Measurements from ENCODE around the gene RFX7.

RFX7 gene

DNA sequence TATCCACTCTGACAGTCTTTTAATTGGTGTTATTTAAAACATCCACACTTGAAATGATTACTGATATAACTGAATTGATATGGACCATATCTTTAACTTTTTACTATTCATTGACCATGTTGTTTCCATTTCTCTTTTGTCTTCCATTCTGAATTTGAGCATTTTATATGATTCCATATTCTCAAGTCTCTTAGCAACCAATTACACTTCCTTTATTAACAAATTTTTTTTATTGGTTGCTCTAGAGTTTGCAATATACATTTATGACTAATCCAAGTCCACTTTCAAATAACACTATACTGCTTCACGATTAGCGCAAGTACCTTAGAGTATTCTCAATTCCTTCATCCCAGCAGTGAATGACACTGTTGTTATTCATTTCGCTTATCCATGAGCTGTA lies 16.4 kb downstream of the RFX7 start:
- TF ChIP-seq FOXM1 (IDR thresholded peaks at IDR 0.05; ENCODE audit: borderline replicate concordance, low read depth) (no peak), USF1 (IDR thresholded peaks at IDR 0.05) (no peak), RAD21 (IDR thresholded peaks at IDR 0.05; ENCODE audit: low read depth) (no peak), TCF12 (IDR thresholded peaks at IDR 0.05; ENCODE audit: low read depth) (no peak)

DNA sequence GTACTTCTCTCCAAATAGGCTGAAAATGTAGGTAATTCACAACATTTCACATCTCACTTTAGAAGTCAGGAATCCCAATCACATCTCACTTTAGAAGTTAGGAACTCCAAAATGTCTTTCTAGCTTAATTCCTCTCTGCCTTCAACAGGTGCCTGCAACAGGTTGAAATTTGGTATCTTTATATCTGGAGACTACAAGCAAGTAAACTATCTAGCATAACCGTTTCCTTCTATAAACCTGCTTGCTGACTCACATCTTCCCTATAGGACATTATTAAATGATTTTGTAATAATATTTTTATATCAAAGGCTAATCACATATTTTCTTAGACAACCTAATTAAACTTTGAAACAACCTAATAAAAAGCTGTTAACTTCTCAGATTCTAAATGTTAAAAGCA lies 18.2 kb downstream of the RFX7 start:
- TF ChIP-seq NFIC (IDR thresholded peaks at IDR 0.05) = no peak
- TF ChIP-seq TEAD4 (IDR thresholded peaks at IDR 0.05) = no peak
- no peak for TF ChIP-seq ZBTB7A (IDR thresholded peaks at IDR 0.05; ENCODE audit: low read depth)
- no peak for TF ChIP-seq TCF12 (IDR thresholded peaks at IDR 0.05; ENCODE audit: low read depth)
- no peak for TF ChIP-seq RAD21 (IDR thresholded peaks at IDR 0.05; ENCODE audit: low read depth)
- no peak for TF ChIP-seq YY1 (IDR thresholded peaks at IDR 0.05; ENCODE audit: low read depth)
- TF ChIP-seq EP300 (IDR thresholded peaks at IDR 0.05; ENCODE audit: borderline replicate concordance) = no peak
- TF ChIP-seq, protein P1, sequence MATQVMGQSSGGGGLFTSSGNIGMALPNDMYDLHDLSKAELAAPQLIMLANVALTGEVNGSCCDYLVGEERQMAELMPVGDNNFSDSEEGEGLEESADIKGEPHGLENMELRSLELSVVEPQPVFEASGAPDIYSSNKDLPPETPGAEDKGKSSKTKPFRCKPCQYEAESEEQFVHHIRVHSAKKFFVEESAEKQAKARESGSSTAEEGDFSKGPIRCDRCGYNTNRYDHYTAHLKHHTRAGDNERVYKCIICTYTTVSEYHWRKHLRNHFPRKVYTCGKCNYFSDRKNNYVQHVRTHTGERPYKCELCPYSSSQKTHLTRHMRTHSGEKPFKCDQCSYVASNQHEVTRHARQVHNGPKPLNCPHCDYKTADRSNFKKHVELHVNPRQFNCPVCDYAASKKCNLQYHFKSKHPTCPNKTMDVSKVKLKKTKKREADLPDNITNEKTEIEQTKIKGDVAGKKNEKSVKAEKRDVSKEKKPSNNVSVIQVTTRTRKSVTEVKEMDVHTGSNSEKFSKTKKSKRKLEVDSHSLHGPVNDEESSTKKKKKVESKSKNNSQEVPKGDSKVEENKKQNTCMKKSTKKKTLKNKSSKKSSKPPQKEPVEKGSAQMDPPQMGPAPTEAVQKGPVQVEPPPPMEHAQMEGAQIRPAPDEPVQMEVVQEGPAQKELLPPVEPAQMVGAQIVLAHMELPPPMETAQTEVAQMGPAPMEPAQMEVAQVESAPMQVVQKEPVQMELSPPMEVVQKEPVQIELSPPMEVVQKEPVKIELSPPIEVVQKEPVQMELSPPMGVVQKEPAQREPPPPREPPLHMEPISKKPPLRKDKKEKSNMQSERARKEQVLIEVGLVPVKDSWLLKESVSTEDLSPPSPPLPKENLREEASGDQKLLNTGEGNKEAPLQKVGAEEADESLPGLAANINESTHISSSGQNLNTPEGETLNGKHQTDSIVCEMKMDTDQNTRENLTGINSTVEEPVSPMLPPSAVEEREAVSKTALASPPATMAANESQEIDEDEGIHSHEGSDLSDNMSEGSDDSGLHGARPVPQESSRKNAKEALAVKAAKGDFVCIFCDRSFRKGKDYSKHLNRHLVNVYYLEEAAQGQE (IDR thresholded peaks at IDR 0.05; ENCODE audit: low read depth) = no peak
- TF ChIP-seq, protein P2, sequence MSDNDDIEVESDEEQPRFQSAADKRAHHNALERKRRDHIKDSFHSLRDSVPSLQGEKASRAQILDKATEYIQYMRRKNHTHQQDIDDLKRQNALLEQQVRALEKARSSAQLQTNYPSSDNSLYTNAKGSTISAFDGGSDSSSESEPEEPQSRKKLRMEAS (IDR thresholded peaks at IDR 0.05) = no peak
- TF ChIP-seq CEBPB (IDR thresholded peaks at IDR 0.05) = no peak
- no peak for TF ChIP-seq TAF1 (IDR thresholded peaks at IDR 0.05; ENCODE audit: low read depth)
- TF ChIP-seq EGR1 (IDR thresholded peaks at IDR 0.05) = no peak
- no peak for TF ChIP-seq USF1 (IDR thresholded peaks at IDR 0.05)
- no peak for TF ChIP-seq CREB1 (IDR thresholded peaks at IDR 0.05; ENCODE audit: low read depth)
- no peak for TF ChIP-seq FOXM1 (IDR thresholded peaks at IDR 0.05; ENCODE audit: borderline replicate concordance, low read depth)

DNA sequence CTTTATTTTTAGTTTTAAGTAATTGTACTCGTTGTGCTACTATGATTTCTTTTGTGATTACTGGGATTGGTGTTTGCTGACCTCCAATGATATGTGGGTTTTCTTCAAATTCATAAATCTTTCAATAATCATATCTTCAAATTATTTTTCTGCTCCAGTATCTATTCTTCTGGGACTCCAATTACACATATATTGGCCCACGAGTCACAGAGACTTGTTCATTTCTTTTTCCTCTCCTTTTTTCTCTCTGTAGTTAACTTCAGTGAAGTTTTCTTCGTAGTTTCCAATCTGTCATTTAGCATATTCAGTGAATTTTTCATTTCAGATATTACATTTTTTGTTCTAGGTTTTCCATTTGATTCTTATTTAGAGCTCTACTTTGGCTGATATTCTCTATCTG lies 21.4 kb downstream of the RFX7 start:
- TF ChIP-seq ZBTB7A (IDR thresholded peaks at IDR 0.05; ENCODE audit: low read depth) (no peak), FOXM1 (IDR thresholded peaks at IDR 0.05; ENCODE audit: borderline replicate concordance, low read depth) (no peak), EGR1 (IDR thresholded peaks at IDR 0.05) (no peak), TCF12 (IDR thresholded peaks at IDR 0.05; ENCODE audit: low read depth) (no peak), NFIC (IDR thresholded peaks at IDR 0.05) (no peak), CEBPB (IDR thresholded peaks at IDR 0.05) (no peak)

DNA sequence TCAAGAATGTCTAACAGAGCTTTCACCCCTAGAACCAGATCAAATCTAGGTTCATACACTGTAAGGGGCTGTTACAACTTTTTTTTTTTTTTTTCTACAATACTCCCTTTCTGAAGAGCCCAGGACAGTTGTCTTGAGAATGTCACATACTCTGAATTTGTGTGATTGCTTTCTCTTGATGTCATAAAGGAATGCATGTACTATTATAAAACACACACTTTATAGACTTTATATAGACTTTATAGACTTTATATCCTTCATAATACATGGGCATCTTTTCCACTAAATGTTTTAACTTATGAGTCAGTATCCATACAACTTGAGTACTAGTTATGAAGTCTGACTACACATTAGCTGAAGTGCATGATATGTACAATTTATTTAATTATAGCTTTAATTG lies 26.3 kb downstream of the RFX7 start:
- no peak for TF ChIP-seq ZBTB7A (IDR thresholded peaks at IDR 0.05; ENCODE audit: low read depth)
- no peak for TF ChIP-seq EP300 (IDR thresholded peaks at IDR 0.05; ENCODE audit: borderline replicate concordance)
- TF ChIP-seq, protein P1 (IDR thresholded peaks at IDR 0.05; ENCODE audit: low read depth) = no peak
- TF ChIP-seq, protein P2 (IDR thresholded peaks at IDR 0.05) = no peak
- TF ChIP-seq CEBPB (IDR thresholded peaks at IDR 0.05) = no peak
- TF ChIP-seq TEAD4 (IDR thresholded peaks at IDR 0.05) = no peak
- no peak for TF ChIP-seq YY1 (IDR thresholded peaks at IDR 0.05; ENCODE audit: low read depth)
- no peak for TF ChIP-seq USF1 (IDR thresholded peaks at IDR 0.05)
- TF ChIP-seq TAF1 (IDR thresholded peaks at IDR 0.05; ENCODE audit: low read depth) = no peak
- TF ChIP-seq RAD21 (IDR thresholded peaks at IDR 0.05; ENCODE audit: low read depth) = no peak
- no peak for TF ChIP-seq CREB1 (IDR thresholded peaks at IDR 0.05; ENCODE audit: low read depth)
- TF ChIP-seq TCF12 (IDR thresholded peaks at IDR 0.05; ENCODE audit: low read depth) = no peak

- TF ChIP-seq CEBPB (IDR thresholded peaks at IDR 0.05) (no peak), YY1 (IDR thresholded peaks at IDR 0.05; ENCODE audit: low read depth) (no peak), TCF12 (IDR thresholded peaks at IDR 0.05; ENCODE audit: low read depth) (no peak), TEAD4 (IDR thresholded peaks at IDR 0.05) (no peak), EGR1 (IDR thresholded peaks at IDR 0.05) (no peak), USF1 (IDR thresholded peaks at IDR 0.05) (no peak), FOXM1 (IDR thresholded peaks at IDR 0.05; ENCODE audit: borderline replicate concordance, low read depth) (no peak), ZBTB7A (IDR thresholded peaks at IDR 0.05; ENCODE audit: low read depth) (no peak), CREB1 (IDR thresholded peaks at IDR 0.05; ENCODE audit: low read depth) (no peak), TAF1 (IDR thresholded peaks at IDR 0.05; ENCODE audit: low read depth) (no peak), RAD21 (IDR thresholded peaks at IDR 0.05; ENCODE audit: low read depth) (no peak), NFIC (IDR thresholded peaks at IDR 0.05) (no peak), EP300 (IDR thresholded peaks at IDR 0.05; ENCODE audit: borderline replicate concordance) (no peak)
- TF ChIP-seq, protein P2 (IDR thresholded peaks at IDR 0.05) = no peak
- TF ChIP-seq, protein P1 (IDR thresholded peaks at IDR 0.05; ENCODE audit: low read depth) = no peak
These were observed 27.9 kb downstream of the RFX7 start for GRCh38 chr15:56215769-56216168.

Measured in Ishikawa (cell line).